SK-N-SH (cell line): ENCODE measurements around the gene ASTN2. TPM values are rescaled to one million over a fixed set of nuclear protein-coding genes. Genes with fewer than 3 reads are reported as not detected.
"Not testable (repeated sequence)": the region's sequence is repeated elsewhere in the genome, so short reads cannot be mapped to it uniquely, and the experiment has no call there.

Experiments
- CTCF ChIA-PET: fragments of 300-600, 350-600 bp; formaldehyde crosslinking; extraction: SDS; loops from one replicate; lab custom pipeline; 2021; lab: Yijun Ruan, JAX
- POLR2A ChIA-PET: fragments of 350-600 bp; sonication (Branson Sonifier 250); formaldehyde crosslinking; extraction: SDS; loops from one replicate; lab custom pipeline; 2020; ENCODE audit warnings: antibody characterized with exemption, inconsistent platforms; lab: Yijun Ruan, JAX
- DNase-seq: peaks from one replicate; pipeline ENCODE4 v3.0.0; 2012
- H2AFZ ChIP-seq: fragments of 200-600 bp; sonication (generic); 2 replicates; pipeline ENCODE4 v1.8.1; 2016; ENCODE audit warnings: antibody characterized with exemption, mild to moderate bottlenecking, low read depth
- H3F3A ChIP-seq: fragments of 200-600 bp; sonication (generic); replicated peaks from 2 replicates; pipeline ENCODE3; 2016; ENCODE audit warnings: antibody characterized with exemption, mild to moderate bottlenecking; ENCODE audit not compliant: insufficient read depth
- H3K27ac ChIP-seq, 2 experiments: fragments of 200-500 bp in 1 of 2; fragments of 200-600 bp in 1 of 2; sonication (Bioruptor generic) in 1 of 2; sonication (generic), shearing (Covaris generic) in 1 of 2; 2 replicates each; pipeline versions ENCODE4 v1.5.1 to v1.6.1; 2014 to 2016; ENCODE audit warnings: low read depth in 2 of 2, inconsistent platforms in 1 of 2, low read length in 1 of 2, mild to moderate bottlenecking in 1 of 2, mixed read lengths in 1 of 2
- H3K27me3 ChIP-seq: fragments of 200-600 bp; sonication (generic), shearing (Covaris generic); 2 replicates; pipeline ENCODE4 v1.6.1; 2016; ENCODE audit warnings: mixed run types; ENCODE audit not compliant: insufficient read depth
- H3K36me3 ChIP-seq, 2 experiments: fragments of 200-500 bp in 1 of 2; fragments of 200-600 bp in 1 of 2; sonication (Bioruptor generic) in 1 of 2; sonication (generic) in 1 of 2; replicated peaks in 1 of 2; 2 replicates each; pipeline versions ENCODE3 to v1.5.1; 2014 to 2016; ENCODE audit warnings: low read length in 1 of 2, mild to moderate bottlenecking in 1 of 2; ENCODE audit not compliant: insufficient read depth in 2 of 2, control insufficient read depth in 1 of 2
- H3K4me1 ChIP-seq, 2 experiments: fragments of 200-500 bp in 1 of 2; fragments of 200-600 bp in 1 of 2; sonication (Bioruptor generic) in 1 of 2; sonication (generic), shearing (Covaris generic) in 1 of 2; 2 replicates each; pipeline versions ENCODE4 v1.5.1 to v1.6.1; 2014 to 2016; ENCODE audit warnings: low read depth in 1 of 2, low read length in 1 of 2, mixed run types in 1 of 2; ENCODE audit not compliant: insufficient read depth in 2 of 2, control insufficient read depth in 1 of 2
- H3K4me2 ChIP-seq: fragments of 200-600 bp; sonication (generic), shearing (Covaris generic); 2 replicates; pipeline ENCODE4 v1.6.1; 2017; ENCODE audit warnings: mixed run types
- H3K4me3 ChIP-seq, 2 experiments: fragments of 200-500 bp in 1 of 2; fragments of 200-600 bp in 1 of 2; sonication (Bioruptor generic) in 1 of 2; sonication (generic), shearing (Covaris generic) in 1 of 2; 2 replicates each; pipeline versions ENCODE4 v1.5.1 to v1.8.1; 2014 to 2016; ENCODE audit warnings: low read depth in 2 of 2, inconsistent platforms in 1 of 2, low read length in 1 of 2, mild to moderate bottlenecking in 1 of 2, mixed read lengths in 1 of 2, moderate library complexity in 1 of 2
- H3K79me2 ChIP-seq: fragments of 200-600 bp; sonication (generic); 2 replicates; pipeline ENCODE4 v1.8.1; 2017; ENCODE audit warnings: mild to moderate bottlenecking; ENCODE audit not compliant: insufficient read depth
- H3K9ac ChIP-seq: fragments of 200-600 bp; sonication (generic); 2 replicates; pipeline ENCODE4 v1.6.1; 2017; ENCODE audit warnings: mixed run types
- H3K9me2 ChIP-seq: fragments of 200-600 bp; sonication (generic); 2 replicates; pipeline ENCODE4 v1.6.1; 2017; ENCODE audit warnings: mixed run types
- H3K9me3 ChIP-seq: fragments of 200-600 bp; sonication (generic); 2 replicates; pipeline ENCODE4 v1.6.1; 2017; ENCODE audit warnings: mixed run types, mild to moderate bottlenecking, moderate library complexity
- H4K20me1 ChIP-seq: fragments of 200-600 bp; sonication (generic); 2 replicates; pipeline ENCODE4 v1.6.1; 2017; ENCODE audit warnings: mild to moderate bottlenecking, mixed run types; ENCODE audit not compliant: insufficient read depth
- CHD2 ChIP-seq: fragments of 150-350 bp; IDR thresholded peaks from 2 replicates; pipeline ENCODE4 v1.6.1; 2018; ENCODE audit warnings: low read length; ENCODE audit not compliant: partially characterized antibody
- FOXJ3 ChIP-seq: sonication (generic); formaldehyde crosslinking; IDR thresholded peaks from 2 replicates; pipeline ENCODE4 v1.5.1; 2020; ENCODE audit warnings: mild to moderate bottlenecking, missing genetic modification reagents
- FOXM1 ChIP-seq: IDR thresholded peaks from 2 replicates; pipeline ENCODE4 v1.4.0; 2012; ENCODE audit warnings: low read depth, mild to moderate bottlenecking
- IRF3 ChIP-seq: fragments of 150-350 bp; IDR thresholded peaks from 2 replicates; pipeline ENCODE4 v1.6.1; 2016; ENCODE audit warnings: mild to moderate bottlenecking, low read depth, low read length
- MAX ChIP-seq: IDR thresholded peaks from 2 replicates; pipeline ENCODE4 v1.4.0; 2012; ENCODE audit warnings: low read depth
- NFIC ChIP-seq: IDR thresholded peaks from 2 replicates; pipeline ENCODE4 v1.4.0; 2012; ENCODE audit warnings: borderline replicate concordance
- RAD21 ChIP-seq: IDR thresholded peaks from 2 replicates; pipeline ENCODE4 v1.6.1; 2012; ENCODE audit warnings: mild to moderate bottlenecking, low read length
- SIN3A ChIP-seq: IDR thresholded peaks from 2 replicates; pipeline ENCODE4 v1.6.1; 2012; ENCODE audit warnings: low read depth, mild to moderate bottlenecking, low read length, moderate library complexity, borderline replicate concordance
- TAF1 ChIP-seq: IDR thresholded peaks from 2 replicates; pipeline ENCODE4 v1.6.1; 2012; ENCODE audit warnings: low read depth, mild to moderate bottlenecking, low read length, moderate library complexity, borderline replicate concordance
- TCF12 ChIP-seq: IDR thresholded peaks from 2 replicates; pipeline ENCODE4 v1.4.0; 2012
- TEAD4 ChIP-seq: IDR thresholded peaks from 2 replicates; pipeline ENCODE4 v1.4.0; 2012; ENCODE audit warnings: mild to moderate bottlenecking, borderline replicate concordance; ENCODE audit not compliant: insufficient read depth
- USF1 ChIP-seq: IDR thresholded peaks from 2 replicates; pipeline ENCODE4 v1.4.0; 2012; ENCODE audit warnings: low read depth, borderline replicate concordance
- ZBTB33 ChIP-seq: IDR thresholded peaks from 2 replicates; pipeline ENCODE4 v1.4.0; 2012; ENCODE audit warnings: low read depth, borderline replicate concordance
- WGBS: methylation state at CpG from one replicate; pipeline ENCODE4 v1.1.6; 2017; ENCODE audit warnings: low lambda C conversion rate; 5-methylcytosine and 5-hydroxymethylcytosine counted together
- polyA plus RNA-seq, 3 experiments: library from polyadenylated mRNA; depleted of rRNA; stranded (reverse); fragments of >200 nt; gene quantifications; 2 replicates each; pipeline ENCODE4 v1.2.3, GENCODE V29; 2012

ASTN2 gene
- polyA plus RNA-seq, 1 of the 3 experiments (the other 2 are of a cell fraction) = 6.6 TPM

- H3K9me3 ChIP-seq = no peaks in the 10 kb centered on the region
- ChIA-PET POLR2A (no interaction called here), CTCF (interaction anchor here (1.1 to 1.2 kb wide), 2 partner anchors 18 to 70 kb away, joined by 4 to 5 read pairs; no protein-coding TSS in a partner anchor)
- H3K4me1 ChIP-seq = no peaks in the 10 kb centered on the region
- TF ChIP-seq TAF1 = no peak
- no peak for TF ChIP-seq FOXJ3 (CRISPR knock-in tag)
- TF ChIP-seq USF1 = no peak
- TF ChIP-seq ZBTB33 = no peak
- no peak for TF ChIP-seq MAX
- TF ChIP-seq CHD2 = no peak
- no peak for TF ChIP-seq TEAD4
- no peak for TF ChIP-seq RAD21
- no peak for TF ChIP-seq FOXM1
- no peak for TF ChIP-seq NFIC
- TF ChIP-seq TCF12 = no peak
- TF ChIP-seq SIN3A = no peak
- no peak for TF ChIP-seq IRF3
- H3K36me3 ChIP-seq = no peaks in the 10 kb centered on the region
- H3K27ac ChIP-seq = no peak overlapping the region
- 60% methylated on average over 6 of the region's 6 CpGs for WGBS
- no peaks in the 10 kb centered on the region for H3K79me2 ChIP-seq
- no peak overlapping the region for H3K9ac ChIP-seq
- H3K4me2 ChIP-seq = no peak overlapping the region
- H3K27me3 ChIP-seq = no peaks in the 10 kb centered on the region
- H3K4me3 ChIP-seq = no peak overlapping the region
- no peak overlapping the region for H2AFZ ChIP-seq
- H3F3A ChIP-seq = no peaks in the 10 kb centered on the region
- H4K20me1 ChIP-seq = no peaks in the 10 kb centered on the region
- no peaks in the 10 kb centered on the region for H3K9me2 ChIP-seq
- DNase-seq = no peak
Measured at GRCh38 chr9:116842658-116843057, 572.2 kb downstream of the ASTN2 start.

GRCh38 chr9:116838468-116838867 is 576.4 kb downstream of the ASTN2 start:
- H3K4me1 ChIP-seq, H3K27me3 ChIP-seq, H3K27ac ChIP-seq, H2AFZ ChIP-seq, H4K20me1 ChIP-seq, H3K4me2 ChIP-seq, POLR2A ChIA-PET, H3K9ac ChIP-seq, H3K79me2 ChIP-seq, H3K36me3 ChIP-seq, DNase-seq, H3K9me2 ChIP-seq, H3K9me3 ChIP-seq, H3K4me3 ChIP-seq, H3F3A ChIP-seq: not testable (repeated sequence)
- WGBS = 61% methylated on average over 7 of the region's 7 CpGs
- CTCF ChIA-PET = interaction anchor here (1.9 kb wide), 1 partner anchor 101 kb away, joined by 7 read pairs; no protein-coding TSS in a partner anchor
